Iris pigment epithelial cell (primary cell): Measurements from ENCODE around the gene MCC.
A peak's percentile ranks its signal among the peaks of the same experiment; 100 is the strongest.

ENCODE experiments used
- DNase-seq: peaks from one replicate; pipeline ENCODE4 v3.0.0-alpha.2; 2011; ENCODE audit warnings: low read depth

Gene MCC

GRCh38 chr5:113199122-113199905 lies 288.9 kb downstream of the MCC start:
- peak; percentile 73 for DNase-seq

- no peak for DNase-seq
Measured at GRCh38 chr5:113197456-113198200, 290.6 kb downstream of the MCC start.

DNA sequence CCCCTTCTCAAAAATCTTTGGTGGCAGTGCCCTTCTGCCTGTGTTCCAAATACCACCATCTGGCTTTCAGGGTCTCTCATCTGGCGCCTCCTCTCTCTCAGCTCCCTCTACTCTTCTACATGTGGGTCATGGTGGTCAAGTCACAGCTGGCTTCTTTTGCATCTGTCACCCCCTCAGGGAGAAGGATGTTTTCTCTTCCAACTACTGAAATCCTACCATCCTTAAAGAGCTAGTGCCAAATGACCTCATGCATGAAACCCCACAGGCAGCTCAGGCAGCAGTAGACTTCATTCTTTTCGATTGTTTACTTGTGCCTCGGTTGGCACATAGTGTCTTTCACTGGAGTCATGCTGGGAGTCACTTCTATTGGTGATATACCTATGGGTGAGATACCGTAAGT lies 292.5 kb downstream of the MCC start:
- no peak for DNase-seq

DNA sequence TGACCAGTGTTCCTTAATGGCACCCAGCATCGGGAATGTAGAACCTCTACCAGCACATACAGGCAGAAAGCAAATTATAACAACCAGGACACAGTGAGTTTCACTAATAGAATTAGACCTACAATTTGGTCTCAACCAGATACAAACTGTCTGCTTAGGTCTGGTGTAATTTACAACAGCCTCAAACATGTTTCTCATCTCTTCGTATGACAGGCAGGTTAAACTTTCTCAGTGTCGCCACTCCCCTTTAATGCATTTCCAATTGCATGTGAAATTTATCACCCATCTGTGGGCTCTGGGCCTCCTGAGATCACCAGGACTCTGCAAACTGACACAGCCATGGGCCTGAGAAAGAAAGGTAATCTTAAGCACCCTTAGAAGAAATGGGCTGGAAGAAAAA lies 293.0 kb downstream of the MCC start:
- no peak for DNase-seq

DNA sequence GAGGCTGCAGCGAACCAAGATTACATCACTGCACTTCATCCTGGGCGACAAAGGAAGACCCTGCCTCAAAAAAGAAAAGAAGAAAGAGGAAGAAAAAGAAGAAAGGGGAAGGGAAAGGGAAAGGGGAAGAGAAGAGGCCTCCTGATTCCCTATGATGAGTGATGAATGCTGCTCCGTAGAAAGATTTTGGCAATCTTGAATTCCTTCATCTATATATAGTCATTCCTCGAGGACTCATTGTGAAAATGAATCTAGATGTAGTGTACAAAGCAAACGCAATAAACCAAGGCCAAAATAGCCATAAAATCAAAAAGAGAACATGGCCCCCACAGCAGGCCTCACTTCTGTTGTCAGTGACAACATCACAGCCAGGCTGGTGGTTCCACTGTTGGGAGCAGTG lies 293.7 kb downstream of the MCC start:
- DNase-seq, result no peak

DNA sequence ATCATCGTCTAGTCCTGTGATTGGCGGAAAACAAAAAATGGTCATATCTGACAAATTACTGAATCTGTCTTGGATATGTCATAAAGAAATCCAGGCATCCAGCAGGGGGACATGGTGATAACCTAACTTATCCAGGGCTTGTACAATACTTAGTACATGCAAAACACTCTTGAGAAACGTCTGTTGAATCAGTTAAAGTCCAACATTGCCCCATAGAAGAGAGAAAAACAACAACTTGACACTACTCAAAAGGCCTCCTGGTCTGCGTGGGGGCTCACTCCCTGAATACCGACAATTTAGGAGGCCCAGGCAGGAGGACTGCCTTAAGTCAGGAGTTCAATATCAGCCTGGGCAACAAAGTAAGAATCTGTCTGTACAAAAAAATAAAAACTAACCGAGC lies 294.1 kb downstream of the MCC start:
- no peak for DNase-seq

DNA sequence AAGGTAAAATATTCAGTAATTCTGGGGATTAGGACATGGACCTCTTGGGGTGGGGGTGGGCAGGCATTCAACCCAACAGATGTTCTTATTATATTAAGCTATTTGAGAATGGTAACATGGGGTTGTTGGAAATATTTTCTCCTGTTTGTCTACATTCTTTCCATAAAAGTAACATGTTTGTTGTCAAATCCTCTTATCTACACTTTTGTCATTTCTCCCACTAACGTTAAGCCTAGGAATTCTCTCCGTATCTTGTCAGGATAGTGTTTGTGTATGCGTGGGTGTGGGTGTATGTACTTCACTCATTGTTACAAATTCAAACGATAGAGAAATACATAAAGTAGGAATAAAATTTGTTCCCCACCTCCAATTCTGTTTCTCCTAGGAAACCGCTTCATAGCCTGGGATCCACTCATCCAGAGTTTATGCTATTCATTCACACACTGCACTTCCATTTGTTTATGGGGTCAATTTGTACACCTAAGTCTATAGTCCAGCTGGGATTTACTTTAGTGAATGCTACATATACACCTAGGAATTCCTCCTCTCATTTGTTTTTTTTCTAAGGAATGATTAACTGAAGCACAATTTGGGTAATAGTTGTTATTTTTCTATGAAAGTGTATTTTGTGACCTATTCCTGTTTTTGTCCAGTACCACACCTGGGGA lies 294.8 kb downstream of the MCC start:
- no peak for DNase-seq

DNA sequence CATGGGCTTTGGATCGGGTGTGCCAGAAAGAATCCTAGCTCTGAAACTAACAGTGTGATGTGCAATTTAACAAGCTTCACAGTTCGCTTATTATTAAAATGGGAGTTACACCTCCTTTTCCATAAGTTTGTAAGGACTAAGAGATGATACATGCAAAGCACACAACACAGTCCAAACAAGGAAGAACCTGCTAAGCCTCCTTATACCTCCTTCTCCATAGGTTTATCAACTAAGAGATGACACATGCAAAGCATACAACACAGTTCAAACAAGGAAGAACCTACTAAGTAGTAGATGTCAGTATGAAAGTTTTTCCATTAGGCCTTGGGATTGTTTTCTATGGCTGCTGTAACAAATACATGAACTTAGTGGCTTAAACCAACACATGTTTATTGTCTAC lies 295.7 kb downstream of the MCC start:
- no peak for DNase-seq

GRCh38 chr5:113190347-113190746 lies 297.9 kb downstream of the MCC start:
- DNase-seq, result no peak

DNA sequence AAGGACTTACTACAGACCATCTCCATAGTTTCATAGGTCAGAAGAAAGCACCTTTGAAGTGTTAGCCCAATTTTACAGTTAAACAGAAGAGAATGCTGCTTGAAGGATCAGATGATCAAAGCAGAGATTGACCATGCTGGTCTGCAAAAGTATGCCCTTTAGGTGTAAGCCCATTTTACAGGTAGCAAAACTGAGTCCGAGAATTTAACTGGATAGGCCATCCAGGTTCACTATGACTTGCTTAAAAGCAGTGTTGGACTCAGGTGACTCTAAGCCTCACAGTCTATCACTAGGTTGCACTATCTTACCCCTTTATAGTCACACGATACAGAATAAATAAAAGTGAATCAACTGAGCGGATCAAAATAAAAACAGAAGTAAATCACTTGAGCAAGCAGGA lies 299.0 kb downstream of the MCC start:
- no peak for DNase-seq

DNA sequence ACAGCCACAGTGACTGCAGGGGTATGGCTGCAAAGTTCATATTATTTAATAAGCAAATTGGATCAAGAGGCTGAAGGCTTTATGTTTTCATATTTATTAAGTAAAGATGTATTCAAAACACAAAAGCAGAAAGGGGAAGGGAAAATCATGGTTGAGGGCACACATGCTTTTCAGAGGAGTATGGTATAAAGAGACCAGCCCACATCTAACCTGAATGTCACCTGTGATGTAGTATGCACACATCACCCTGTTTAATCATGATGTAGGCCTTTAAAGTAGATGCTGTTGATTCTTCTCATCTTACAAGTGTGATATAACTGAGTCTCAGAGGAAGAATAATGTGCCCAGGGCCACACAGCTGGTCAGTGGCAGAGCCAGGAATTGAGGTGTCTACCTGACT lies 299.8 kb downstream of the MCC start:
- no peak for DNase-seq

DNA sequence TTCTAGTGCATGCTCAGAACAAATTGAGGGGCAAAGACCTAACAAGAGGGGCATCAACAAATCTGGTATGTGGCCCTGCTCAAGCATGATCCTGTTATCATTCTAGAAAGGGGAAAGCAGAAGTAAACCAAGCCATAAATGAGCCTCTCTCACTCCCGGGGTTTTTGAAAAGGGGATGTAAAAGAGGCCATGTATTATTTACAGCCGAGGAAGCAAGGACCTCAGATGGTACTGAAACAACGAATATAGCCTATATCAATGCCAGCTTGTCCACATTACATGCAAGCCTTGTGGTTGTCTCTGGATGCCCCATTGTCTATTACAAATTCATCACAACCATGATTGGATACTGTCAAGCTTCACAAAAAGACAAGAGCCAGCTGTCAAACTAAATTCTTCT lies 300.3 kb downstream of the MCC start:
- no peak for DNase-seq

DNA sequence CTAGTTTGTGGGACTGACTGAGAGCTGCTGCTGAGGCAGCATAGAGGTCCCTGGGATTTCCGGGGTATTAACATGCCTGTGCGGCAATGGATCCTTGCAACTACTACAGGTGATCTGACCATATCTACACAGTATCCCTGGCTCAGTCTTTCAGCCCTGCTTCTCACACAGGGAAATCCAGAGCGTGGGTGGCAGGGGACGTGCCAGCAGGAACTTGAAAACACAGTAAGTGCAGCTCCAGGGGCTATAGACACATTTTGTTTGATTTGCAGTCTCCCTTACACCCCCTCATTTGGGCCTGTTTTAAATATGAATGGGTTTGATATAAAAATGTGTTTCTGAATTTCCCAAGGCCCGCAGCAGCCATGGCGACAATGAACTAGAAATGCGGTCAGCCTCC lies 302.2 kb downstream of the MCC start:
- no peak for DNase-seq

GRCh38 chr5:113183694-113184093 lies 304.6 kb downstream of the MCC start:
- no peak for DNase-seq

DNA sequence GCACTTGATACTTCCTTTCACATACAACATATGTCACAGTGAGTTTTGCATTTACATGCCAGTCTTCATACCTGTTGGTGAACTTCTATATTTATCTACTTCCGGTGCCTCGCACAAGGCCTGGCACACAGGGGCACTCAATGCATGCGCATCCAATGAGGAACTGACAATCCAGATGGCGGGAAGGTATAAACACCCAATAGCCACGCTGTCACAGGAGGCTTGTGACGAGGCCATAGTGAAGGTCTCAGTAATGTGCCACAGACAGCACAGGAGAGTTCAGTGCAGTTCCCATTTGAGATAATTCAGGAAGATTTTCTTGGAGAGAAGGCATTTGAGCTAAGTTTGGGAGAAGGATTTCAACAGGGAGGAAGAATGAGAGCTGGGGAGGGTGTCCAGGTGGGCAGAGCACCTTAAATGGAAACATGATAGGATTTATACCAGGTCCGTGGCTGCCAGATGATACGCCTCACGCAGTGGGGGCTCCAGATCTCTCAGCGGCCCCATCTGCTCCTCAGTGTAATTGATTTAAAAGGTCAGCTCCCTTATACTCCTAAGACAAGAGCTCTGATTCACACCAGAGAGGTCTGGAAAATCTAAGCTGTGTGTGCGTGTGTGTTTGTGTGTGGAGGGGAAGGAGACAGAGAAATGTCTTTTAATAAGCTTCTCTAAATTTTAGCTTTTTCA lies 305.5 kb downstream of the MCC start:
- DNase-seq, result no peak

- DNase-seq, result no peak
Measured at GRCh38 chr5:113181853-113182490, 306.3 kb downstream of the MCC start.

DNA sequence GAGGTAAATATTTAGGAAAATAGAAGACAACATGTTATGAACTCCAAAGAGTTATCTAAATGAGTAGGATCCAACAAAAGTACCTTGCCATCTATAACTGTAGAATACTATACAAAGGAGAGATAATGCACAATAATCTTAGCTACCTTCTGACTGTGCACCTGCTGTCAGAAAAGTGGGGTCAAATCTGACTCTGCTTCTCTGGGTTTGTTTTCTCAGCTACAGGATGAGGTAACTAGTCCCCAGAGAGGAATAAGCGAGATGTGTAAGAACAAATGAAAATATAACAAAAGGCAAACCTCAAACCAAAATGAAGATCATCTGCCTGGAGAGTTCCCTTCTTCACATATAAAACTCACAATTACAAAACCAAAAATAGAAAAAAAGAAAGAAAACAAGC lies 306.8 kb downstream of the MCC start:
- no peak for DNase-seq

- DNase-seq, result no peak
Measured at GRCh38 chr5:113179156-113179555, 309.1 kb downstream of the MCC start.

- no peak for DNase-seq
Measured at GRCh38 chr5:113178073-113178779, 310.0 kb downstream of the MCC start.

- no peak for DNase-seq
Measured at GRCh38 chr5:113177225-113177624, 311.0 kb downstream of the MCC start.

DNA sequence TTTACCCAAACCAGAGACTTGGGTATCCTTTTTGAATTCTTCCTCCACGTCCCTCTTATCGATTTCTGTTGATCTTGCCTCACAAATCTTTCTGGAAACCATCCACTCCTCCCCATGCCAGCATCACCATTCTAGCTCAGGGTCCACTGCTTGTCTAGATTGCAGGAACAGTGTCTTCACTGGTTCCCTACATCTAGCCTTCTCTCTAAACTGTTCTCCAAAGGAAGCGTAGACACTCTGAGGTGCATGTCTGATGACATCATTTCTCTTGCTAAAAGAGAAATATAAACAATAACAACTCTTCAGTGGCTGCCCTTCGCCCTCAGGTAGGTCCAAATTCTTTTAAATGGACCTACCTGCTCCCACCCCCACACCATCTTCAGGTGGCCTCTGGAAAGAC lies 311.5 kb downstream of the MCC start:
- no peak for DNase-seq
